Fibroblast of villous mesenchyme (primary cell): ENCODE measurements around the gene ANKRD44. TPM values are rescaled to one million over a fixed set of nuclear protein-coding genes. Genes with fewer than 3 reads are reported as not detected.
A peak's percentile ranks its signal among the peaks of the same experiment; 100 is the strongest.

Experiments used
- DNase-seq: peaks from one replicate; pipeline ENCODE4 v3.0.0-alpha.2; 2010; ENCODE audit warnings: low read depth
- H3K4me3 ChIP-seq: 2 replicates; pipeline ENCODE4 v1.5.1; 2011; ENCODE audit warnings: low read depth, mild to moderate bottlenecking, low read length
- total RNA-seq: library from RNA; depleted of rRNA; stranded (reverse); fragments of >200 nt; gene quantifications from 2 replicates; pipeline ENCODE4 v1.2.3, GENCODE V29; 2012
- TF ChIP-seq, protein P1 (sequence below): IDR thresholded peaks from 2 replicates; pipeline ENCODE4 v1.5.1; 2012; ENCODE audit warnings: low read depth, mild to moderate bottlenecking, low read length; ENCODE audit not compliant: insufficient read depth

ANKRD44 gene
- total RNA-seq, 1 donor, result 3.9 TPM

DNA sequence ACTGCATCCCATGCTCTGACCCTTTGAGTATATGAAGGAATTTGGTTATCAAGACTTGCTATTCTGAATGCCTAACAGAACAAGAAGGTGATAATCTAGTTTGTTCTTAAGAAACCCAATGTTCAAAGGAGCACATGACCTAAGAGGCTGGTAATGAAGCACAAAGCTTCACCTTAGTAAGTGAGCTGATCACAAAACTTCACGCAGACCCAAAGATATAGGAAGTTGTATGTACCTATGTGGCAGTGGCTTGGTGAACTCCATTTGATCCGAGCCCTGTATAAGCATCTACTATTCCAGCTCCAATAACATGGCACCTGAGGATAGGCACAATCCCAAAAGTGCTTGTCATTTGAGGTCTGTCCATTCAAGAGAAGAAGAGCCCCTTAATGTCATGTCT lies 78.6 kb downstream of the ANKRD44 start:
- no peak for DNase-seq
- H3K4me3 ChIP-seq, result no peak overlapping the region
- TF ChIP-seq, protein P1, sequence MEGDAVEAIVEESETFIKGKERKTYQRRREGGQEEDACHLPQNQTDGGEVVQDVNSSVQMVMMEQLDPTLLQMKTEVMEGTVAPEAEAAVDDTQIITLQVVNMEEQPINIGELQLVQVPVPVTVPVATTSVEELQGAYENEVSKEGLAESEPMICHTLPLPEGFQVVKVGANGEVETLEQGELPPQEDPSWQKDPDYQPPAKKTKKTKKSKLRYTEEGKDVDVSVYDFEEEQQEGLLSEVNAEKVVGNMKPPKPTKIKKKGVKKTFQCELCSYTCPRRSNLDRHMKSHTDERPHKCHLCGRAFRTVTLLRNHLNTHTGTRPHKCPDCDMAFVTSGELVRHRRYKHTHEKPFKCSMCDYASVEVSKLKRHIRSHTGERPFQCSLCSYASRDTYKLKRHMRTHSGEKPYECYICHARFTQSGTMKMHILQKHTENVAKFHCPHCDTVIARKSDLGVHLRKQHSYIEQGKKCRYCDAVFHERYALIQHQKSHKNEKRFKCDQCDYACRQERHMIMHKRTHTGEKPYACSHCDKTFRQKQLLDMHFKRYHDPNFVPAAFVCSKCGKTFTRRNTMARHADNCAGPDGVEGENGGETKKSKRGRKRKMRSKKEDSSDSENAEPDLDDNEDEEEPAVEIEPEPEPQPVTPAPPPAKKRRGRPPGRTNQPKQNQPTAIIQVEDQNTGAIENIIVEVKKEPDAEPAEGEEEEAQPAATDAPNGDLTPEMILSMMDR, result no peak

- DNase-seq, result peak; percentile 59
- TF ChIP-seq, protein P1, result no peak
Observed at GRCh38 chr2:197229509-197230443, 80.8 kb downstream of the ANKRD44 start.

GRCh38 chr2:197223451-197223850 lies 87.1 kb downstream of the ANKRD44 start:
- DNase-seq, result no peak
- H3K4me3 ChIP-seq, result no peak overlapping the region
- TF ChIP-seq, protein P1, result no peak

More at GRCh38 chr2:197229509-197230443, 80.8 kb downstream of the ANKRD44 start:
- no peak overlapping the region for H3K4me3 ChIP-seq

- DNase-seq, result no peak
- TF ChIP-seq, protein P1, result no peak
- H3K4me3 ChIP-seq, result no peak overlapping the region
Observed at GRCh38 chr2:197219636-197220035, 90.9 kb downstream of the ANKRD44 start.

DNA sequence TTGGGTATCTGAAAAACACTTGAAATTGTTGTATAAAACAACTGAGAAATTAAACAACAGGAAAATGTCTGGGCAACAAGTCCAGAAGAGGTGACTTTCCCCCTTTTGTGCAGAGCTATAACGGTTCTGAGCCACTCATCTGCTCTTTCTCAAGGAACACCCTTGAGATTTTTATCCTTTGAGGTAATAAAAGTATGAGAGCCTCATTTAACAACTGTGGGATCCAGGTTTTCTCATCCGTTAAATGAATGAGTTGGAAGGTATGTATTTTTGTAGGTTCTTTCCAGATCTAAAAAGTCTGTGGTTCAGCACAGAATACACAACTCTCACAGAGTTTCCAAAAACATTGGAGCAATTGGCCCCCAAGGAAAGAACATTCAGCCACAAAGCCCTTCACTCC lies 93.0 kb downstream of the ANKRD44 start:
- DNase-seq, result no peak
- H3K4me3 ChIP-seq, result no peak overlapping the region
- TF ChIP-seq, protein P1, result no peak

GRCh38 chr2:197216361-197216979 lies 94.1 kb downstream of the ANKRD44 start:
- TF ChIP-seq, protein P1, result no peak
- peak; percentile 6 for DNase-seq
- H3K4me3 ChIP-seq, result no peak overlapping the region
